ENCODE data around the gene CEP20. TPM values are rescaled to one million over a fixed set of nuclear protein-coding genes. Genes with fewer than 3 reads are reported as not detected.

Gene CEP20
- total and polyA plus RNA-seq, 12 donors: 15.2 to 63.8 (median 33.5) TPM

- intact Hi-C loops (cut with DNase I): no loop called here
- no peaks in the 10 kb centered on the region for H3K27me3 ChIP-seq
- H3K36me3 ChIP-seq (replicated peaks in 1 of 2): no peaks in the 10 kb centered on the region
- H3K4me3 ChIP-seq: no peak overlapping the region
- TF ChIP-seq CTCF (IDR thresholded peaks at IDR 0.05) (no peak), POLR2A (IDR thresholded peaks at IDR 0.05) (no peak)
- H3K9me3 ChIP-seq (replicated peaks in 1 of 3): no peaks in the 10 kb centered on the region
- H3K27ac ChIP-seq: no peak overlapping the region
- DNase-seq: no peak
- 73 to 79% (median 74%) methylated on average over 7 of the region's 7 CpGs for WGBS, 4 donors
- H3K4me1 ChIP-seq (replicated peaks in 1 of 2): no peaks in the 10 kb centered on the region
Measured at GRCh38 chr16:15913046-15913698, 24.8 kb upstream of the CEP20 start.

DNA sequence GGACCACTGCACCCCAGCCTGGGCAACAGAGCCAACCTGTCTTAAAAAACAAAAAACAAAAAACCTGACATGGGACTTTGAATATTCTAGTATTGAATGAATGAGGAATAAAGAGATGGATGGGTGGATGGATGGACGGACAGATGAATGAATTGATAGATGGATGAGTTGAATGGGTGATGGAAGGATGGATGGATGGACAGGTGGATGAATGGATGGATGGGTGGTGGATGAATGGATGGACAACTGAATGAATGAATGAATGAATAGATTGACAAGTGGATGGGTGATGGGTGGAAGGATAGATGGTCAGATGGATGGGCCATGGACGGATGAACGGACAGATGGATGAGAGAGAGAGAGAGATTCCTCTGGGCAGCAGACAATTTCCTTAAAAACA, 22.8 kb upstream of the CEP20 start:
- no peak for TF ChIP-seq POLR2A (IDR thresholded peaks at IDR 0.05)
- TF ChIP-seq CTCF (IDR thresholded peaks at IDR 0.05): no peak
- H3K27ac ChIP-seq: no peak overlapping the region
- intact Hi-C loops (cut with DNase I): no loop called here
- 90 to 93% (median 92%) methylated on average over 3 of the region's 3 CpGs for WGBS, 4 donors
- DNase-seq: no peak
- H3K36me3 ChIP-seq (replicated peaks in 1 of 2): no peaks in the 10 kb centered on the region
- no peaks in the 10 kb centered on the region for H3K4me1 ChIP-seq (replicated peaks in 1 of 2)
- H3K4me3 ChIP-seq: no peak overlapping the region
- no peaks in the 10 kb centered on the region for H3K27me3 ChIP-seq
- no peaks in the 10 kb centered on the region for H3K9me3 ChIP-seq (replicated peaks in 1 of 3)

- DNase-seq: peak in 6 of 7 donors; percentile 27 to 61 (median 52)
- WGBS, 4 donors: 74 to 83% (median 80%) methylated on average over 7 of the region's 7 CpGs
- H3K27me3 ChIP-seq: no peaks in the 10 kb centered on the region
- TF ChIP-seq POLR2A (IDR thresholded peaks at IDR 0.05) (no peak), CTCF (IDR thresholded peaks at IDR 0.05) (no peak)
- no peaks in the 10 kb centered on the region for H3K4me1 ChIP-seq (replicated peaks in 1 of 2)
- intact Hi-C loops (cut with DNase I): no loop called here
- no peaks in the 10 kb centered on the region for H3K36me3 ChIP-seq (replicated peaks in 1 of 2)
- H3K27ac ChIP-seq: no peak overlapping the region
- no peak overlapping the region for H3K4me3 ChIP-seq
- no peaks in the 10 kb centered on the region for H3K9me3 ChIP-seq (replicated peaks in 1 of 3)
Measured at GRCh38 chr16:15907863-15908478, 19.6 kb upstream of the CEP20 start.

DNA sequence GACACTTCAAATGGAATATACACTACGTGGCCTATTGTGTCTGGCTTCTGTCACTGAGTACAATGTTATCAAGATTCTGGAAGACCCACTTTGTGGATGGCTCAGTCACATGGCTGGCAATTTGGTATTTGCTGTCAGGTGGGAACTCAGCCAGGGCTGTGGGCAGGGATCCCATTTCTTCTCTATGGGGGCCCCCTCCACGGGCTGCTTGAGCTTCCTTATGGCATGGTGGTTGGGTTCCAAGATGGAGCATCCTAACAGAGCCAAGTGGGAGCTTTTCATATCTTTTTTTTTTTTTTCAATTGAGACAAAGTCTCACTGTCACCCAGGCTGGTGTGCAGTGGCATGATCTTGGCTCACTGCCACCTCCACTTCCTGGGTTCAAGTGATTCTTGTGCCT, 18.0 kb upstream of the CEP20 start:
- Histone ChIP-seq H3K4me1 (replicated peaks in 1 of 2) (no peaks in the 10 kb centered on the region), H3K27ac (no peak overlapping the region), H3K36me3 (replicated peaks in 1 of 2) (no peaks in the 10 kb centered on the region), H3K27me3 (no peaks in the 10 kb centered on the region), H3K4me3 (no peak overlapping the region), H3K9me3 (replicated peaks in 1 of 3) (no peaks in the 10 kb centered on the region)
- no peak for DNase-seq
- intact Hi-C loops (cut with DNase I): no loop called here
- 58 to 95% (median 80%) methylated on average over 2 of the region's 2 CpGs for WGBS, 4 donors
- TF ChIP-seq CTCF (IDR thresholded peaks at IDR 0.05) (no peak), POLR2A (IDR thresholded peaks at IDR 0.05) (no peak)

Data from adrenal gland (tissue), 12 donors.